NOMO-1 treated with dmso at 0.1 percent for 144 hours (cell line): Measurements from ENCODE around the gene YPEL4.
A peak's percentile ranks its signal among the peaks of the same experiment; 100 is the strongest.

Experiments used
- DNase-seq: peaks from one replicate; lab custom pipeline; 2025; ENCODE audit not compliant: unreplicated experiment; lab: John Stamatoyannopoulos, UW

Gene YPEL4

DNA sequence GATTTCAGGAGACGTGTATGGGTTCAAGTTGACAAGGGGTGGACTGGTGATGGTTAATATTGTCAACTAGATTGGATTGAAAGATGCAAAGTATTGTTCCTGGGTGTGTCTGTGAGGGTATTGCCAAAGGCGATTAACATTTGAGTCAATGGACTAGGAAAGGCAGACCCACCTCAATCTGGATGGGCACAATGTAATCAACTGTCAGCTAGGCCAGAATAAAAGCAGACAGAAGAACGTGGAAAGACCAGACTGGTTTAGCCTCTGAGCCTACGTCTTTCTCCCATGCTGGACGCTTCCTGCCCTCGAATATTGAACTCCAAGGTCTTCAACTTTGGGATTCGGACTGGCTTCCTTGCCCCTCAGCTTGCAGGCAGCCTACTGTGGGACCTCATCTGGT is 1.7 kb upstream of the YPEL4 start:
- no peak for DNase-seq

GRCh38 chr11:57650739-57651090 is 1.0 kb upstream of the YPEL4 start:
- DNase-seq = no peak

- DNase-seq = no peak
Observed at GRCh38 chr11:57648801-57649735, 644 bp downstream of the YPEL4 start.

GRCh38 chr11:57647960-57648800 is 1.5 kb downstream of the YPEL4 start:
- no peak for DNase-seq

DNA sequence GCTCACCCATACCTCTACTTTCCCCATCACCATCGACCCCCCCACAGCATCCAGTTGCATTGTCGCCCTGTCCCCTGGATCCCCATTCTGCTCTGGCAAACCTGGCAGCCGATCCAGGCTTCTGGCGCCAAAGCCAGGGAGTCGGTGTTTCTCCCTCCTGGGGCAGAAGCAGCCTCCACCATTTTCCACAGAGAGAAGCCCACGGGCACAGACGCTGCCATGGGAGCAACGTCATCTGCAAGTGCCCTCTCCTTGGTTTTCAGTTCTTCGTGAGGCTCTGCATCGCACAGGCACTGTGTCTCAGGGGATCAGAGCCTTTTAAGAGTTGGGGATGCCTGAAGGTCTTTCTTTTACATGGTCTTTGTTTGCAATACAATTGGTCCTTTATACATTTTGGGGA is 2.3 kb downstream of the YPEL4 start:
- DNase-seq = no peak

DNA sequence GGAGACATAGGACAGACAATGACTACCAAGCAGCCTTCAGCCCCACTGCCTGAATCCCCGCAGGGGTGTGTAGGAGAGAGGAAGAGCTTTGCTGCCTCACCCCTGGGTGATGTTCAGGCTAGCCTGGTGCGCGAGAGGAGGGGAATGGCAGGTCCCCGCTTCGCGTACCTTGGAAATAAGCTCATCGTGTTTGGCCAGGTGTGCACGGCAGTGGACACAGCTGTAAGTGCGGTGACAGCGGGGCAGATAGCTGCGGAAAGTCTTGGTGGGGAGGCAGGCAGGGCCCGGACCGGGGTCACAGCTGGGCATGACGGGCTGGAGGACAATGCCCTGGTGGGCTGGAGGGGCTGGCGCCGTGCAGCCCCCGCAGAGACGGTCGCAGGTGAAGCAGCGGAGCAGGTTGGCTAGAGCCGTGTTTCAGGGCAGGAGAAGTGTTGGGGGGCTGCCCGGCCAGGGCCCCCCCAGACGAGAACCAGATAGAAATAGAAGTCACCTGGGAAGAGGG is 2.9 kb downstream of the YPEL4 start:
- no peak for DNase-seq

DNA sequence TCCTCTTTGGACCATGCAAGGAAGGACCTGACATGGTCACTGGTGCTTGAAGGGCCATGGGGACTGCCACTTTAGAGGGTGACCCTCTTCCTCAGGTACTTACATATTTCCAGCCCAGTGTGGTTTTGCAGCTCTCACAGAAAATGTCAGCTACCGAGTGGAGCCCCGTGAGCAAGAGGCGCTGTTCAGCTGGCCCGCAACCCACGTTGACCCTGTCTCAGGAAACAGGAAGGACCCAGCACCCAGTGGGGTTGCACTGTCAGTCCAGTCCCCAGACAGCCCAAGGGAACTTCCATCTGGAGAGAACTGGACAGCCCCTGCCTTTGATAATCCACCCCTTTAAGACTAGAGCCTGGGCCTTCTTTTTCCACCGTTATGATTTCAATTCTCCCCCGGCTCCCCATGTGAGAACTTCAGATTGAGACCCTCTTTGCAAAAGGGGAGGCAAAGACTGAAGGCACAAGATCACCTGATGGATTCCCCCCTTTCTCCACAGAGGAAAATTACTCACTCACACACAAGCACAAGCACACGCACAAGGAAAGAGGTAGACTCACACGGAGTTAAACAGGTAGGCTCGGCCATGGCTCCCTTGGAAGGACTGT is 3.4 kb downstream of the YPEL4 start:
- no peak for DNase-seq

GRCh38 chr11:57645689-57646085 is 4.0 kb downstream of the YPEL4 start:
- DNase-seq = no peak

DNA sequence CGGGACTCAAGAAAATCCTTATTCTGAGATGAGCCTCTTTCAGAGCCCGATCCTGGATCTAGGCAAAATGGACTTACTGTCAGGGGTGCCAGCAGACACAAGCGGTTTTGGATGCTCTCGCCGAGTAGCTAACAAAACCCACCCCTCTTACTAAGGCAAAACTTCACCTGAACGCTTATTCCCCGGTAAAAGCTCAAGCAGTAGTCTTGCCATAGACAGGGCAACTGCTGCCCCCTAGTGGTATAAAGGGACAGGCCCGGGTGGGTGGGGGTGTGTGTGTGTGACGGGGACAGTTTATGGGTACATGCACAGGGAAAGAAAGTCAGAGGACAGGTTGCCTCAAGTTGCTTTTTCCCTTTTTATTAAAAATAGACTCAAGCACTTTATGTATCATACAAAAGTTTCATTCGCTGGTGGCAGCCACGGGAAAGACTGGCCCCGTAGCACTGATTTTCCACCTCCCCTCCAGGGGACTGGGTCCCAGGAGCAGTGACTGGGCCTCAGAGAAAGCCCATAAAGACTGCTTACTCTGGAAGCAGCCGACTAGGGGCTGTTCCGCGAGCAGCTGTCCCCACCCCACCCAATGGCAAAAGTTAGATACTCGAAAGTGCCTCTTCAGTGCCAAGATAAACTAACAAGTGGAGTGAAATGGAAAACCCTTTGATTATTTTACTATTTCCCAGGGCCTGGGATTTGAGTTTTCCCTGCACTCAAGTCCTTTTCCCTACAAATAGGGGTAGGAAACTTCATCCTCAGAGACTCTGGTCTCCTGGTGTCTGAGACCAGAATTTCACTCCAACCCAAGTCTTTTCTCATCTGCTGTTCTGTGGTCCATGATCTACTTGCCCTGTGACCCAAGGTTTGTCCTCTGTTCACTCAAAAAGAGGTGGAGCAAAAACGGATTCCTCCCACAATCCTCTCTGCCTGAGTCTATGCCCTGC is 4.7 kb downstream of the YPEL4 start:
- no peak for DNase-seq

DNA sequence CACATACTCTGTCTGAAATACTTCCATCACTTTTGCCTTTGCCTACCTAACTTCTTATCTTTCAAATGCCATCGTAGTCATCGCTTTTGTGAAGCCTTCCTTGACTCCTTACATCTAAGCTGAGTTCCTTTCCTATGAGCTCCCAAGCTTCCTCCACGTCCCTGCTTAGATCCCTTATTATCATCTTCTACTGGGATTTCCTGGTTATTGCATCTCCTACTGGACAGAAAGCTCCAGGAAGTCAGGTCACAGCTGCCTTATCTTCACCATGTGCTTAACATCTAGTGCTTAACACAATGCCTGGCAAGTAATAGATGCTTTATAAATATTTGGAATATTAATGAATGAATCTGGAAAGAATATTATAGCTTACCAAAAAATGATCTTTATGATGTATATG is 5.9 kb downstream of the YPEL4 start:
- no peak for DNase-seq

GRCh38 chr11:57641011-57641807 is 8.5 kb downstream of the YPEL4 start:
- peak; percentile 21 for DNase-seq

DNA sequence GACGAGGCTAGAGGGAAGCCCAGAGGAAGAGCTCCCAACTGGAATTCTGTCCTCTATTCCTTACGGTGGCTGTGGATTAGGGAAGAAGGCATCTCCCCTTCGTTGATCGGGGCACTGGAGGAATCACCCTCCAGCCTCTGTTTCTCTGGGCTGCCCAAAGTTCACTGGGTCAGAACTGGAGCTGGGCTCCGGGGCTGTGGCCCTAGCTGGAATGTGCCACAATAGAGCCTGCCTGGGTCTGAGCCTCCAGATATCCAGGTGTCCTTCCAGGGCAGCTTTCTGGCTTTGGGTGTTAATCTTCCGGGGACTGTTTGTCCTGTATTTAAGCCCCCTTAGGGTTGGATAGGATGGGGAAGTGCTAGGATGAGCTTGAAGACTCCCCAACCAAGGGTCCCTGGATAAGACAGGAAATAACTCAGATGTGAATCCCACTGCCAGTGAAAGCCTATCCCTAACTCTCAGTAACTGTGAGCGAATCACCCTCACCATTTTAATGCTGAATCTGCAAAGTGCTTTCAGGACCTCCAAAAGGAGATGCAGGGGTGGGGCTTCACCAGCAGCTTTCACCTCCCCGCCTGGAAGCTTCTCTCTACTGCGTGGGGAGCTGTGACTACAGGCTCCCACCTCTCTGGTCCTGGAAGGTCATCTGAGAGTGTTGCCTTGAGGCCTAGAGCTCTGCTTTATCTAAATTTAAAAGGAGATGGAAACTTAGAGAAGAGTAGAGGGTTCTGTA is 9.5 kb downstream of the YPEL4 start:
- no peak for DNase-seq

DNA sequence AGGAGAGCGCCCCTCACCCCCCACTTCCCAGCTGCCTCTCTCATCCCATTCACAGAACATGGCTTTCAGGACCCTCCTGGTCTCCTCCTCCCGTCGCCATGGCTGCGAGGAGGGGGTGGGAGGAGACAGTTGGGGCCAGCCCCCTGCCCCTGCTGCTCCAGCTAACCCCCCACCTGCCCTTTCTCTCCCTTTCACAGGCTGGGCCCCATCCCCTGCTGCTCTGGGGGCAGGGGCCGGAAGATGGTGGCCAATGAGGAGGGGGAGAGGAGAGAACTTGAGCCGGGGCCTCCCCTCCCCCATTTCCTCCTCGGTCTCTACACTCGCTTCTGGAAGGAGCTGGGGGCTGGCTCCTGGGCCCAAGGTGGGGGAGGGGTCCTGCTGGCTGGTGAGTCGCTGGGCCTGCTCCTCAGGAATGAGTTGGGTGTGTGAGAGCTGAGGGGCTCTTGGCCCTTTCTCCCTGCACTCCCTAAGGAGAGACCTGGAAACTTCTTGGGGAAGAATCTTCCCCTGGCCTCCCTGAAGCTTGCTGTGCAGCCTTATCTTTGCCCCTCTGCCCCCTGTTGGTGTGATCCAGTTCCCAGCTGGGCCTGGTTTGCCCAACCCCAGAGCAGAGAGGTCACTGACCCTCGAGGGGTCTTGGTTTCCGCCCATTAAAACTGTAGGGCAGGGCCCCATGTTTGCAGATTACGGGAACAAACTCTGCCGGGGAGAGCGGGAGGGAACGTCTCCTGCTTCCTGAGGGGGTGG is 10.2 kb downstream of the YPEL4 start:
- no peak for DNase-seq

GRCh38 chr11:57638811-57639320 is 10.8 kb downstream of the YPEL4 start:
- no peak for DNase-seq

- no peak for DNase-seq
Observed at GRCh38 chr11:57638005-57638781, 11.5 kb downstream of the YPEL4 start.

GRCh38 chr11:57637626-57638004 is 12.1 kb downstream of the YPEL4 start:
- no peak for DNase-seq

DNA sequence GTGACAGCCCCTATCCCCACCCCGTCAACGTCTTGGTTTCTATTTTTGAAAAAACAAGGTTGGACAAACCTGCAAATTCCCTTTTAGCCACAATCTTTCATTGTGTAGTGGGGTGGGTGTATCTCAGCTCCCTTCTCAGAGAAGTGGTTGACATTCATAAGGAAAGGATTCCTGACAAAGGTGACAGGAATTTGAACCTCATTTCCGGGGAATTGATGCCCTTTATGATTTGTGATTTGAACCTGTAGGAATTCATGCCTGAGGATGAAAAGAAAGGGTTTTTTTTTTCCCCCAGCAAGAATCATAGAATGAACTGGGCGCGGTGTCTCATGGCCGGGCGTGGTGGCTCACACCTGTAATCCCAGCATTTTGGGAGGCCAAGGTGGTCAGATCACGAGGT is 14.5 kb downstream of the YPEL4 start:
- DNase-seq = no peak
